Stromal cell of bone marrow (primary cell): Measurements from ENCODE around the gene KIF27.
"Not testable (repeated sequence)": the region's sequence is repeated elsewhere in the genome, so short reads cannot be mapped to it uniquely, and the experiment has no call there.

Experiments used
- DNase-seq: peaks from one replicate; pipeline ENCODE4 v3.0.0-alpha.2; 2012; ENCODE audit warnings: low read depth

Gene KIF27

DNA sequence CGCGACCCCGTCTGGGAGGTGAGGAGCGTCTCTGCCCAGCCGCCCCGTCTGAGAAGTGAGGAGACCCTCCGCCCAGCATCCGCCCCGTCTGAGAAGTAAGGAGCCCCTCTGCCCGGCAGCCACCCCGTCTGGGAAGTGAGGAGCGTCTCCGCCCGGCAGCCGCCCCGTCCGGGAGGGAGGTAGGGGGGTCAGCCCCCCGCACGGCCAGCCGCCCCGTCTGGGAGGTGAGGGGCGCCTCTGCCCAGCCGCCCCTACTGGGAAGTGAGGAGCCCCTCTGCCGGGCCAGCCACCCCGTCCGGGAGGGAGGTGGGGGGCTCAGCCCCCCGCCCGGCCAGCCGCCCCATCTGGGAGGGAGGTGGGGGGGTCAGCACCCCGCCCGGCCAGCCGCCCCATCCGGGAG is 117.3 kb downstream of the KIF27 start:
- not testable (repeated sequence) for DNase-seq

DNA sequence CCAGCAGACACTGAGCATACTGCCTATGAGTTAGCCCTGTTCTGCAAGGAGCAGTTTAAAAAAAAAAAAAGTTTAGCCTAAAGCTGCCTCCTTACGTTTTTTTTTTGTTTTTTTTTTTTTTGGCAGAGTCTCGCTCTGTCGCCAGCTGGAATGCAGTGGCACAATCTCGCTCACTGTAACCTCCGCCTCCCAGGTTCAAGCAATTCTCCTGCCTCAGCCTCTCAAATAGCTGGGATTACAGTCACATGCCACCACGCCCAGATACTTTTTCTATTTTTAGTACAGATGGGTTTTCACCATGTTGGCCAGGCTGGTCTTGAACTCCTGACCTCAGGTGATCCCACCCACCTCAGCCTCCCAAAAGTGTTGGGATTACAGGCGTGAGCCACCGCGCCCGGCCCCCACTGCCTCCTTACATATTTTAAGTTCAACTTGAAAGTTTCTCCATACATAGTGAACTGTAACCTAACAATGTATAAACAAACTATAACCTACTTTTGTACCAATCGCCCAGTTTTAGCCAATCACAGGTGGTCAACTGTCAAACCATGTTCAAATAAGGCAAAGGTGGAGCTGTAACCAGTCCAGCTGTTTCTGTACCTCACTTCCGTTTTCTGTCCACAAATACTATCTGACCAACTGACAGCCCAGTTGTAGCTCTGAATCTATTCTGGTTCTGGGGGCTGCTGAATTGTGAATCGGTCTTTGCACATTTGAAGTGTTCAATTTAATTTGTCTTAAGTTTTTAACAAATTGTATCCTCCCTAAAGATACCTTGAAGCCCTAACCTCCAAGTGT is 120.8 kb downstream of the KIF27 start:
- no peak for DNase-seq

DNA sequence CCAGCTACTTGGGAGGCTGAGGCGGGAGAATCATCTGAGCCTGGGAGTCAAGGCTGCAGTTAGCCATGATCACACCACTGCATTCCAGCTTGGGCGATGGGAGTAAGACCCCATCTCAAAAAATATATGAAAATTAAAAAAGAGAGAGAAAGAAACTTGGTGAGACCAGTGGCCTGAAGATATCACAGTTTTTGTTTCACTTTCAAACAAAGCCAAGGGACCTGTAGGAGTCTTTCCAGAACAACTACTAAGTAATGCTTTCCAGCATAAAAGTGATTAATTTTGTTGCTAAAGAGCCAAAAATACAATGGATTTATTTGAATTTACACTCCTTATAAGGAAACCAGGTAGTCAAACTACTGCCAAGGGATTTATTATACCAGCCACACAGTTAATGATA is 127.2 kb downstream of the KIF27 start:
- no peak for DNase-seq

DNA sequence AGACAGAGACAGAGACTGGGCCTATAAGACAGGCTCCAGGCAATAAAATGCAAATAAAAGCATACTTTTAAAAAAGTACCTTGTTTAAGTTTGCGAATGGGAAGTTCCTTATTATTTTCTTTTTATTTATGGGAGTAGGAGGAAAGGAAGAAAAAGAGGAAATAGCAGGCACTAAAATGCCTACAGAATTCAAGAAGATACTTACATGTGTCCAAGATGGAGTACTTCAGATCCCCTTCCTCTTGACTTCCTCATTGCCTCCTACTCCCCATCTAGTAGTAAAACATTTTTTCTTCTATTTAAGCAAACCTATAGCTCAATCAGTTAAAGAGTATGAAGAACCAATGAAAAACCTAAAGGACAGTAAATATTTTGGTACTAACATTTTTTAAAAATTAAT is 128.5 kb downstream of the KIF27 start:
- DNase-seq: no peak
